ENCODE results near the gene HHATL. TPM values are rescaled to one million over a fixed set of nuclear protein-coding genes. Genes with fewer than 3 reads are reported as not detected.

HHATL gene
- total RNA-seq, 1 donor from 2014 or later, result not detected

DNA sequence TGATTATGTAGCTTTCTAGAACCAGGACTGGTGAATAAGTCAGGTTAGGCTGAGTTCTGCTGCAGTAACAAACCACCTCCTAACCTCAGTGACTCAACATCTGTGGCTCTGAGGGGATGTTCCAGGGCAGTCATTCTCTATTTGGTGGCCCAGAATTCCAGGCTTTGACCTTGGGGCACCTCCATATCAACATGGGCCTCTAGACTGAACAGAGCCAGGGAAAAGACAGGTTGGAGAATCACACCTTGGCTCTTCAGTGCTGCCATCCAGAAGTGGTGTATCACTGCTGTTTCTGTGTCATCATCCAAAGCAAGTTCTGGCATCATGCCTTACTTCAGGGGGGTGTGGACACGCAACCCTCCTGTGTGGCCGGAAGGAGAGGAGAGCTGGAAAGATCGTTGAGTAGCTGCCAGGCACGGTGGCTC is 33.8 kb downstream of the HHATL start:
- H3K4me3 Mint-ChIP-seq (ENCODE audit: unreplicated experiment), result no peak overlapping the region
- no peaks in the 10 kb centered on the region for H3K27me3 Mint-ChIP-seq (ENCODE audit: low read depth)
- peaks cover 4% of the 10 kb centered on the region for H3K4me1 Mint-ChIP-seq (ENCODE audit: low read depth)
- peaks cover 7% of the 10 kb centered on the region for H3K9me3 Mint-ChIP-seq (ENCODE audit: low read depth)
- TF ChIP-seq, protein P1, sequence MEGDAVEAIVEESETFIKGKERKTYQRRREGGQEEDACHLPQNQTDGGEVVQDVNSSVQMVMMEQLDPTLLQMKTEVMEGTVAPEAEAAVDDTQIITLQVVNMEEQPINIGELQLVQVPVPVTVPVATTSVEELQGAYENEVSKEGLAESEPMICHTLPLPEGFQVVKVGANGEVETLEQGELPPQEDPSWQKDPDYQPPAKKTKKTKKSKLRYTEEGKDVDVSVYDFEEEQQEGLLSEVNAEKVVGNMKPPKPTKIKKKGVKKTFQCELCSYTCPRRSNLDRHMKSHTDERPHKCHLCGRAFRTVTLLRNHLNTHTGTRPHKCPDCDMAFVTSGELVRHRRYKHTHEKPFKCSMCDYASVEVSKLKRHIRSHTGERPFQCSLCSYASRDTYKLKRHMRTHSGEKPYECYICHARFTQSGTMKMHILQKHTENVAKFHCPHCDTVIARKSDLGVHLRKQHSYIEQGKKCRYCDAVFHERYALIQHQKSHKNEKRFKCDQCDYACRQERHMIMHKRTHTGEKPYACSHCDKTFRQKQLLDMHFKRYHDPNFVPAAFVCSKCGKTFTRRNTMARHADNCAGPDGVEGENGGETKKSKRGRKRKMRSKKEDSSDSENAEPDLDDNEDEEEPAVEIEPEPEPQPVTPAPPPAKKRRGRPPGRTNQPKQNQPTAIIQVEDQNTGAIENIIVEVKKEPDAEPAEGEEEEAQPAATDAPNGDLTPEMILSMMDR (IDR thresholded peaks at IDR 0.05), result no peak
- H3K36me3 Mint-ChIP-seq (ENCODE audit: low read depth), result no peaks in the 10 kb centered on the region
- H3K27ac Mint-ChIP-seq (ENCODE audit: unreplicated experiment), result no peak overlapping the region
- no peak for DNase-seq (ENCODE audit: low spot score)

DNA sequence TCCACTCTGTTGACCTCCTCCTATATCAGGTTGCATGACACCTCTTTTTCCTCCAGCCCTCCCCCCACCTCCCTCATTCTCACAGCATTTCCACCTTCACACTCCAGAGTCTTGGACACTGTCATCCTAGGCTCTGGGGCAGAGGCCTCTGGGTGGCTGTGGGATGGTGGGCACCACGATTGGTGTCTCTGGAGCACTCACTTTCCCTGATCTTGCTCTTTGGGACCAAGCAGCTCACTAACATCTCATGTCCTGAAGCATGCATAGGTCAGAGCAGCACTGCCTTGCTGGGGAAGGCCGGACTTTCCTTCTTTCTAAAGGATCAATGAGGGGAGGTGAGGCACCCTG is 34.2 kb downstream of the HHATL start:
- TF ChIP-seq, protein P1 (IDR thresholded peaks at IDR 0.05), result no peak
- no peak overlapping the region for H3K27ac Mint-ChIP-seq (ENCODE audit: unreplicated experiment)
- H3K9me3 Mint-ChIP-seq (ENCODE audit: low read depth), result peaks cover 7% of the 10 kb centered on the region
- H3K4me1 Mint-ChIP-seq (ENCODE audit: low read depth), result peaks cover 4% of the 10 kb centered on the region
- no peak for DNase-seq (ENCODE audit: low spot score)
- no peaks in the 10 kb centered on the region for H3K36me3 Mint-ChIP-seq (ENCODE audit: low read depth)
- H3K4me3 Mint-ChIP-seq (ENCODE audit: unreplicated experiment), result no peak overlapping the region
- no peaks in the 10 kb centered on the region for H3K27me3 Mint-ChIP-seq (ENCODE audit: low read depth)

DNA sequence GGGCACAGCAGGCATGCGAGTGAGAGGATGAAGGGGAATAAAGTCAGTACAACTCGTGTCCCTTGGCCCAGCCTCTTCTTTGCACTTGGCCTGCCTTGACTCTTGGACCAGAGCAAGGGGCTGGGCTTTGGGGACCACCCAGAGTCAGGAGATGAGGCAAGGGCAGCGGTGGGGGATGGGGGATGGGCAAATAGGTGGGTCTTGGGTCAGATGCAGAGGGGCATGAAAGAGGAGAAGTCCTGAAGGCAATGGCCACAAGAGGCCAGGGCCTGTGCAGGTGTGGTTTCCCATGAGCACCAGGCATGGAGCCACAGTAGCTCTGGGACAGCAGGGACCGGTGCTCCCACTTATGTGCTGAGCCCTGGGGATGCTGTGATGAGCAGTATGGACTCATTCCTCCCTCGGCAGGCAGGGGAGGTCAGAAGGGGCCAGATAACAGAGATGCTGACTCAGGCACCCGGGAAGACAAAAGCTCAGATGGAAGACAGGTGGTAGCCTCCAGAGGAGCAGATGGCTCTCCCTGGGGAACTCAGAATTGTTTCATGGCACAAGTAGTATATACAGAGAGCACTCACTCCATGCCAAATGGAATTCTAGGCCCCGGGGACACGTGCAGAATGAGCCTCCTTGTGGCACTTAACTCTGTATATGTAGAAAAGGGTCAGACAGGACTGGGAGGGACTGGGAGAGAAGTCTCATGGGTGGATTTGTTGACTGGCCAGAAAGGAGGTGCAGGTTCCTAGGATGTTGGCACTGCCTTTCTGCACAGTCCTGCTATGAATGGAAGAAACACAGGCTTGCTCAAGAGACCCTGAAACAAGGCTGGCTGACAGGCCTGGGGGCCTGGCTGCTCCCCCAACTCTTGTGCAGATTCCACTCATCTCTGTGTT is 34.8 kb downstream of the HHATL start:
- Mint-ChIP-seq H3K27me3 (ENCODE audit: low read depth) (no peaks in the 10 kb centered on the region), H3K9me3 (ENCODE audit: low read depth) (peaks cover 7% of the 10 kb centered on the region), H3K36me3 (ENCODE audit: low read depth) (no peaks in the 10 kb centered on the region), H3K4me3 (ENCODE audit: unreplicated experiment) (no peak overlapping the region), H3K4me1 (ENCODE audit: low read depth) (peaks cover 4% of the 10 kb centered on the region), H3K27ac (ENCODE audit: unreplicated experiment) (no peak overlapping the region)
- TF ChIP-seq, protein P1 (IDR thresholded peaks at IDR 0.05), result no peak
- DNase-seq (ENCODE audit: low spot score), result no peak

- no peaks in the 10 kb centered on the region for H3K36me3 Mint-ChIP-seq (ENCODE audit: low read depth)
- H3K4me1 Mint-ChIP-seq (ENCODE audit: low read depth), result peaks cover 4% of the 10 kb centered on the region
- TF ChIP-seq, protein P1 (IDR thresholded peaks at IDR 0.05), result no peak
- no peaks in the 10 kb centered on the region for H3K27me3 Mint-ChIP-seq (ENCODE audit: low read depth)
- no peak for DNase-seq (ENCODE audit: low spot score)
- H3K27ac Mint-ChIP-seq (ENCODE audit: unreplicated experiment), result no peak overlapping the region
- peaks cover 7% of the 10 kb centered on the region for H3K9me3 Mint-ChIP-seq (ENCODE audit: low read depth)
- no peak overlapping the region for H3K4me3 Mint-ChIP-seq (ENCODE audit: unreplicated experiment)
These were observed 35.5 kb downstream of the HHATL start for GRCh38 chr3:42667096-42667522.

GRCh38 chr3:42666577-42666998 is 36.0 kb downstream of the HHATL start:
- no peak for DNase-seq (ENCODE audit: low spot score)
- peaks cover 7% of the 10 kb centered on the region for H3K9me3 Mint-ChIP-seq (ENCODE audit: low read depth)
- no peaks in the 10 kb centered on the region for H3K27me3 Mint-ChIP-seq (ENCODE audit: low read depth)
- peaks cover 4% of the 10 kb centered on the region for H3K4me1 Mint-ChIP-seq (ENCODE audit: low read depth)
- H3K36me3 Mint-ChIP-seq (ENCODE audit: low read depth), result no peaks in the 10 kb centered on the region
- H3K4me3 Mint-ChIP-seq (ENCODE audit: unreplicated experiment), result no peak overlapping the region
- no peak overlapping the region for H3K27ac Mint-ChIP-seq (ENCODE audit: unreplicated experiment)
- TF ChIP-seq, protein P1 (IDR thresholded peaks at IDR 0.05), result no peak
